A549 treated with AZD9567 at 1 μM for 4 hours (cell line): ENCODE data around the gene UNG. TPM values are rescaled to one million over a fixed set of nuclear protein-coding genes. Genes with fewer than 3 reads are reported as not detected.

Experiments used
- total RNA-seq: library from RNA; stranded (reverse); fragments of 200-300 nt; extraction: Qiagen RNA extraction; gene quantifications from 5 replicates; pipeline ENCODE4 v1.2.3, GENCODE V29; 2022; ENCODE audit not compliant: insufficient read depth

Gene UNG
- 86.9 to 109 TPM (median 88.5 TPM) in 5 replicates for total RNA-seq

GRCh38 chr12:109097435-109098182 is at the start of gene UNG:
TSS of gene UNG (plus strand) at chr12:109097597. CDS start at chr12:109097680, 83 bp downstream.

GRCh38 chr12:109052414-109053323 is 44.7 kb upstream of the UNG start, which contains the start of gene USP30:
TSS of gene USP30 (plus strand) at chr12:109052576. CDS start at chr12:109052679, 103 bp downstream.

GRCh38 chr12:109093022-109093918 is 4.1 kb upstream of the UNG start, which contains the start of gene ALKBH2:
TSS of gene ALKBH2 (minus strand) at chr12:109093472. CDS start at chr12:109092786, 686 bp downstream.

GRCh38 chr12:109115758-109116610 is 18.6 kb downstream of the UNG start, which contains the start of gene ACACB:
TSS of gene ACACB (plus strand) at chr12:109116587. CDS start at chr12:109139406, 22,819 bp downstream.

Other genes starting within 250 kb of the UNG start
- gene SSH1, start 240.0 kb upstream of the UNG start, total RNA-seq, result 15.3 to 22.3 TPM (median 21.4 TPM) in 5 replicates
- not detected in 5 replicates for gene DAO, start 217.5 kb upstream of the UNG start, total RNA-seq
- not detected in 5 replicates for gene SVOP, start 76.5 kb upstream of the UNG start, total RNA-seq
- 3.6 to 9.2 TPM (median 7.6 TPM) in 5 replicates for gene USP30, start 45.0 kb upstream of the UNG start, total RNA-seq
- 43.7 to 49.6 TPM (median 45.4 TPM) in 5 replicates for gene ALKBH2, start 4.1 kb upstream of the UNG start, total RNA-seq
- gene ACACB, start 19.0 kb downstream of the UNG start, total RNA-seq, result 7.5 to 11.9 TPM (median 10.7 TPM) in 5 replicates
- 0.06 to 0.10 TPM (median 0.09 TPM) in 3 of 5 replicates, not detected in the others for gene FOXN4, start 211.7 kb downstream of the UNG start, total RNA-seq